LNCAP (cell line): ENCODE measurements around the gene PEX10.
A peak's percentile ranks its signal among the peaks of the same experiment; 100 is the strongest.

Source experiments
- TF ChIP-seq, protein P1 (sequence below): fragments of 450-650 bp; IDR thresholded peaks from 2 replicates; pipeline ENCODE4 v1.5.1; 2017; ENCODE audit warnings: mild to moderate bottlenecking

PEX10 gene

DNA sequence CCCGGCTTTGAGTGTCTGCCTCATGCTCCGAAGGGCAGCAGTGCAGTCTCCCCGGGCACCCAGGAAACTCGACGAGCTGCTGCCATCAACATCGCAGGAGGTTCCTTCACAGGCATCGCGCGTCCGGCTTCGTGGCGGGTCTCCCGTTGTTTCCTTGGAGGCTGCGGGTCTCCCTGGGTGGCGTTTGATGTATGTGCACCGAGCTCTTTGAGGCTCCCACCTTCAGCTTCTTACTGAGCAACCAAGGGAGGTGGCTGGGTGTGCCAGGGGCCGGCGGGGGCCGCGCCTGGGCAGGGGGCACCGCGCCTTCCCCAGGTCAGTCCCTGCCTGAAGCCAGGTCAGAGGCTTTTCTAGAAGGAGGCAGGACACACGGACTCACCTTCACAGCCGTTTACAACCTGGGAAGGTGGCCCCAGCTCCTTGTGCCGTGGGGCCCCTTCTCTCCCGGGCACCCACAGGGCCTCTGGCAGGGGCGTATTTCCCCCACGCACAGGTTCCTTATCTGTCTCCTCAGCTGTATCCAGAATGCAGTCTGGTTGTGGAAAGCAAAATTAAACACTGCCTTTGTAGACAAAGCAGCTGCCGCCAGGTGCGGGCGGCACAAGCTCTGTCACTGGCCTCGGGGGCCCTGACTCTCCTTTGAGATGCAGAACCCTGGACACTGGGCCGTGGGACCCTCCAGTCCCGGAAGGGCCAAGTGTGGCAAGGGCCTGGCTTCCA is 21.7 kb upstream of the PEX10 start:
- TF ChIP-seq, protein P1, sequence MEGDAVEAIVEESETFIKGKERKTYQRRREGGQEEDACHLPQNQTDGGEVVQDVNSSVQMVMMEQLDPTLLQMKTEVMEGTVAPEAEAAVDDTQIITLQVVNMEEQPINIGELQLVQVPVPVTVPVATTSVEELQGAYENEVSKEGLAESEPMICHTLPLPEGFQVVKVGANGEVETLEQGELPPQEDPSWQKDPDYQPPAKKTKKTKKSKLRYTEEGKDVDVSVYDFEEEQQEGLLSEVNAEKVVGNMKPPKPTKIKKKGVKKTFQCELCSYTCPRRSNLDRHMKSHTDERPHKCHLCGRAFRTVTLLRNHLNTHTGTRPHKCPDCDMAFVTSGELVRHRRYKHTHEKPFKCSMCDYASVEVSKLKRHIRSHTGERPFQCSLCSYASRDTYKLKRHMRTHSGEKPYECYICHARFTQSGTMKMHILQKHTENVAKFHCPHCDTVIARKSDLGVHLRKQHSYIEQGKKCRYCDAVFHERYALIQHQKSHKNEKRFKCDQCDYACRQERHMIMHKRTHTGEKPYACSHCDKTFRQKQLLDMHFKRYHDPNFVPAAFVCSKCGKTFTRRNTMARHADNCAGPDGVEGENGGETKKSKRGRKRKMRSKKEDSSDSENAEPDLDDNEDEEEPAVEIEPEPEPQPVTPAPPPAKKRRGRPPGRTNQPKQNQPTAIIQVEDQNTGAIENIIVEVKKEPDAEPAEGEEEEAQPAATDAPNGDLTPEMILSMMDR = no peak

DNA sequence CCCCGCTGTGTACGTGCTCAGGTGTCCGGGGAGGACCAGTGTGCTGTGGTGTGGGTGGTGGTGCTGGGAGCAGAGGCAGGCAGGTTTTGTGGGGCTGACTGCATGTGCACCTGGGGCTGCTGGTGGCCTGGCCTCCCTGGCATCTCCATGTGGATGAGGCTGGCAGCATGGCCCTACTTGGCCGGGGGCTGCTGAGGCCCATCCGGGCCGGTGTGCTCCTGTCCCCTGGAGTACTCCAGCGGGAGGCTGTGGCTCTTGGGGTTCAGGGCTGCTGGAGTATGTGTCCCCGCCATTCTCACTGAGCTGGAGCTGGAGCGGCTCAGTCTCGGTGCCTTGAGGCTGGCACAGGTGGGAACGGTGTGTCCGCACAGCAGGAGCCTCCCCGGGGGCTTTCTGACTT is 20.8 kb upstream of the PEX10 start:
- TF ChIP-seq, protein P1 = no peak

DNA sequence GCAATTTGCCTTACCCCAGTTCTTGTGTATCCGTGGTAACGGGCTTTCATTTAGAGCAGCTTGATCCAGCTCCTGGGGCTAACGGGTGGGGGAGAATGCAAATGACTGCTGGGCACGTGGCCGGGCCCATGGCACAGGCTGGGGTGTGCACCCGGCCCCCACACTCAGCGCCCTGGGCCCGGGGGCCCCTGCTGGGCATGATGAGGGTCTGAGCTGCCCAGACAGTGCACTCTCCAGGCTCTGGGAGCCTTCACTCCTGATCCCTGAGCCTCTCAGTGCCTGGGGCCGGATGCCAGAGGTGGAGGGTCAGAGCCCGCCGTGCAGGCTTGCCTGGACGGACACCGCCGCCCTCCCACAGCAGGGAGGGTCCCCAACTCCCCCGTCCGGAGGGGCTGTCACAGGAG is 20.1 kb upstream of the PEX10 start:
- TF ChIP-seq, protein P1 = no peak

DNA sequence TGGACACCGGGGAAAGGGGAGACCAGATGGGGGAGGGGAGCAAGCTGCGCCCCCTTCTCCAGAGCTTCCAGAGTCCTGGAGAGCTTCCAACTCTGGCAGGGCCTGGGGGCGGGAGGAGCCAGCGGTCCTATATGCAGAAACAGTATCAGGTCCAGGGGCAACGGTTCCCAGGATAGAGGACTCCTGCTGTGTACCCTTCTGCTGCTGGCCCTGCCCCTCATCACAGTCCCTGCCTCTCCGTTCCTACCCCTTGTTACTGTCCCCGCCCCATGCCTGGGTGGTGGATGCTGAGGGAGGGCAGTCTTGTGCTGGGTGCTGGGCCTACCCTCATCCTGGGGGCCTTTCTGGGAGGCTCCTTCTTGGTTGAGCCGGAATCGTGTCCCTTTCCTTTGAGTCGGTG is 19.2 kb upstream of the PEX10 start:
- TF ChIP-seq, protein P1 = no peak

DNA sequence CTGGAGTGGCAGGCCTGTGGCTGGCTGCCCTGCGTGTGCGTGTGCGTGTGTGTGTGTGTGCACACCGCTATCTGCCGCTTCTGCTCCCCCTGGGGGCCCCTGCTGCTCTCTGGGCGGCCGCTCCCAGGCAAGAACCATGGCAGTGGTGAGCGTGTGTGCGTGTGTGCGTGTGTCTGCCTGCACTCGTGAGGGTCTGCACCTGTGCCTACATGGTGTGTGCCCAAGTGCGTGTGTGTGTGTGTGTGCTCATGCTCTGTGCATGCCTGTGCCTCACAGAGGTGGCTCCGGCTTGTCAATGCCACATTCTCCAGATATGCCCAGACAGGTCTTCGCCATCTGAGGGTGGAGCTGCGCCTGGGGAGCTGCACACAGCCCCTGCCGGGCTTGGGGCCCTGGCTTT is 18.7 kb upstream of the PEX10 start:
- TF ChIP-seq, protein P1 = no peak

DNA sequence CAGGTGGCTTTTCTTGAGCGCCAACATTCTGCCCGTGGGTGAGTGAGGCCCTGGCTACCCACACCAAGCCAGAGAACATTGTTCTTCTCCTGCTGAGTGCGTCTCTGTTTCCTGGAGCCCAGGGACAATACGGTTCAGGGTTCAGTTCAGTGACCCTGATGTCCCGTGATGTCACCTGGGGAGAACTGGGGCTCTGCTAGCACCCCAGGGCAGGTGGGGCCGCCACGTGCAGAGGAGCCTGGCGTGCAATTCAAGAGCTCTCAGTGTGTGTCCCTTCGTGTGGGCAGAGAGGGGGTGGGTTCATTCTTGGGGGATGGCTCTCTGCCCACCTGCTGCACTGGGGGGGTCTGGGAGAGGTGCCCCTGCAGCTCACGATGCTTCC is 18.2 kb upstream of the PEX10 start:
- TF ChIP-seq, protein P1 = no peak

DNA sequence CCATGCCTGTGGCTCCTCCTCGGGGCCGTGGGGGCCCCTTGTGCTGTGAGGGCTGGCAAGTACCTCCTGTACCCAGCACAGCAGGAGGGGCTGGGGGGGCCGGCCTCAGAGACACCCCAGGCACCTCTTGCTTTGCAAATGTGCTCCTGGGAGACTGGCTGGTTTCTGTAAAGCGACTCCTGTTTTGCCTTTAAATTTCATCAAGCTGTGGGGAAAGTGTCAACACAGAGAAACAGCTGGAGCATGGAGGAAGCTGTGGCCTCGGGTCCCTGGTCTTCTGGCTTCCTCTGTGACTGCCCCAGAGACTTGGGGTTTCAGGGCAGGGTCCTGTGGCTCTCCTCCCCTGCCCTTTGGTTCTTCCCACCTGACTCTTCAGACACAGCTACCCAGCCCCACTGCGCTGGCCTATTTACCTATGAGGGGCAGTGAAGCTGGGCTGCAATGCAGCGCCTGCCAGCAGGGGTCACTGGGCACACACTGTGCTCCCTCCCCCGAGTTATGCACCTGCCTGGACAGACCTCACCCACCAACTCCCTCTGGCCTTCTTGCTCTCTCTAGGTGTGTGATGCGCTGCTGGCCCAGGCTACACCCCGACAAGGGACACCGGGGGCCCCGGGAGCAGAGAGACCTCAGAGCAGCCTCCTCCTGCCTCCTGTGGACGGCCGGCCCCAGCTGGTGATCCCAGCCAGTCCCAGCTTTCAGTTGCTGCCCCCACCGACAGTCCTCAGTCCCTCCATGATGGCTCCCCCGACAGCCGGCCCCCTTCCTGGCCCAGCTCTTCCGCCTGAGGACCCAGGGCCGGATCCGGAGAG is 17.6 kb upstream of the PEX10 start:
- TF ChIP-seq, protein P1 = peak; percentile 42
